ENCODE measurements around the gene DHRS7B. TPM values are rescaled to one million over a fixed set of nuclear protein-coding genes. Genes with fewer than 3 reads are reported as not detected.

Gene DHRS7B
- total and polyA plus RNA-seq, 5 donors: 27.1 to 39.7 (median 32.3) TPM

- WGBS: 68% methylated on average over 12 of the region's 12 CpGs
- no peak overlapping the region for H3K27ac ChIP-seq (ENCODE audit: low read length)
- DNase-seq (peak in 1 of 3 donors; percentile 43), ATAC-seq (peak; percentile 29 to 30)
- no peak overlapping the region for H3K4me3 ChIP-seq (ENCODE audit: low read length)
- H3K9me3 ChIP-seq (ENCODE audit: control insufficient read depth, low read length): no peaks in the 10 kb centered on the region
- intact Hi-C loops (cut with DNase I): loop anchor here in 1 of 4 donors (10.0 kb wide), 1 partner anchor 75 kb away; no protein-coding TSS in a partner anchor
- no peaks in the 10 kb centered on the region for H3K27me3 ChIP-seq (ENCODE audit: control insufficient read depth, insufficient read depth)
- H3K4me1 ChIP-seq (ENCODE audit: control insufficient read depth, insufficient read depth, low read length): peaks cover 2% of the 10 kb centered on the region
Observed at GRCh38 chr17:21239680-21240368, 113.1 kb downstream of the DHRS7B start.

DNA sequence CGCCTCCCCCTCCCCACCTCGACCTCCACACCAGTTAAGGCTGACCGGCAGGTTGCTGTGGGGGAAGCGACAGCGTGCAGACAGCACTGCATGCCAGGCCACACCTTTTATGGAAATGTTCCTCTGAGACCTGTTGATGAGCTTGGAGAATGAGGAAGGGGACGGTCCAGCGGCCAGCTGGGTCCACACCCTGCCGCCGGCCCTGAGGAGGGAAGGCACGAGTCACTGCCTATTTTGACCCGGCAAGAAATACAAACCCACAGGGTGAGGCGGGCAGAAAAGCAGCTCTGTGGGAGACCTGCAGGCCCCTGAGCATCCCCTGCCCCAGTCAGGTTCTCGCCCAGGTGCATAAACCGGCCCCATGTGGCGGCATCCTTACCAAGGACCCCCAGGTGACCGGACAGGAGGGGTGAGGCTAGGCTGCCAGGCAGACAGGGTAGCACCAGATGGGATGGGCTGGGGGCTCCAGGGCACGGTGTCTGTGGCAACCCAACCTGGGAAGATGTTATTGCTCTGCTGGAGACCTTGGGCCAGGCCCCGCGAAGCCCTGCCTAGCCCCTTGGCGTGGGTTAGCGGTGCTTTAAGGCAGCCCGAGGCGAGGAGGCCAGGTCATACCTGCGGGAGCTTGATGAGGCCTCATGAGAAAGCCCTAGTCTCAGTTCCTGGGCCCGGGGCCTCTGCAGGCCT is 113.7 kb downstream of the DHRS7B start:
- Histone ChIP-seq H3K27ac (ENCODE audit: low read length) (no peak overlapping the region), H3K9me3 (ENCODE audit: control insufficient read depth, low read length) (no peaks in the 10 kb centered on the region), H3K27me3 (ENCODE audit: control insufficient read depth, insufficient read depth) (no peaks in the 10 kb centered on the region), H3K4me3 (ENCODE audit: low read length) (no peak overlapping the region), H3K4me1 (ENCODE audit: control insufficient read depth, insufficient read depth, low read length) (peaks cover 2% of the 10 kb centered on the region)
- DNase-seq (peak in 1 of 3 donors; percentile 54), ATAC-seq (no peak)
- WGBS: 68% methylated on average over 25 of the region's 25 CpGs
- intact Hi-C loops (cut with DNase I): no loop called here

Other genes starting within 250 kb of the DHRS7B start
- gene USP22, start 84.0 kb upstream of the DHRS7B start, total RNA-seq: 100 to 1,000 TPM; 155 to 175 (median 168) TPM
- 52.2 TPM for gene USP22, start 84.0 kb upstream of the DHRS7B start, polyA plus RNA-seq
- gene TMEM11, start 87.2 kb downstream of the DHRS7B start, total RNA-seq: 10 to 100 TPM; 26.2 to 30.7 (median 27.5) TPM
- gene TMEM11, start 87.2 kb downstream of the DHRS7B start, polyA plus RNA-seq: 46.2 TPM
- gene NATD1, start 126.4 kb downstream of the DHRS7B start, total RNA-seq: 10 to 100 TPM in 3 of 4 donors, 1 to 10 TPM in 1; 8.1 to 15.7 (median 12.1) TPM
- gene NATD1, start 126.4 kb downstream of the DHRS7B start, polyA plus RNA-seq: 10.9 TPM
- gene MAP2K3, start 157.7 kb downstream of the DHRS7B start, total RNA-seq: 10 to 100 TPM; 29.6 to 61.2 (median 41.1) TPM
- gene MAP2K3, start 157.7 kb downstream of the DHRS7B start, polyA plus RNA-seq: 36.8 TPM
- 10 to 100 TPM in 2 of 4 donors, 1 to 10 TPM in 2; 9.8 to 13.3 (median 10.8) TPM for gene KCNJ12, start 249.4 kb downstream of the DHRS7B start, total RNA-seq
- gene KCNJ12, start 249.4 kb downstream of the DHRS7B start, polyA plus RNA-seq: 9.9 TPM

All from right cardiac atrium (tissue), 5 donors.